HK-2 (cell line): ENCODE results near the gene CSTB.

Source experiments
- DNase-seq: peaks from one replicate; pipeline ENCODE4 v3.0.0-alpha.2; 2018; ENCODE audit not compliant: unreplicated experiment

Gene CSTB

DNA sequence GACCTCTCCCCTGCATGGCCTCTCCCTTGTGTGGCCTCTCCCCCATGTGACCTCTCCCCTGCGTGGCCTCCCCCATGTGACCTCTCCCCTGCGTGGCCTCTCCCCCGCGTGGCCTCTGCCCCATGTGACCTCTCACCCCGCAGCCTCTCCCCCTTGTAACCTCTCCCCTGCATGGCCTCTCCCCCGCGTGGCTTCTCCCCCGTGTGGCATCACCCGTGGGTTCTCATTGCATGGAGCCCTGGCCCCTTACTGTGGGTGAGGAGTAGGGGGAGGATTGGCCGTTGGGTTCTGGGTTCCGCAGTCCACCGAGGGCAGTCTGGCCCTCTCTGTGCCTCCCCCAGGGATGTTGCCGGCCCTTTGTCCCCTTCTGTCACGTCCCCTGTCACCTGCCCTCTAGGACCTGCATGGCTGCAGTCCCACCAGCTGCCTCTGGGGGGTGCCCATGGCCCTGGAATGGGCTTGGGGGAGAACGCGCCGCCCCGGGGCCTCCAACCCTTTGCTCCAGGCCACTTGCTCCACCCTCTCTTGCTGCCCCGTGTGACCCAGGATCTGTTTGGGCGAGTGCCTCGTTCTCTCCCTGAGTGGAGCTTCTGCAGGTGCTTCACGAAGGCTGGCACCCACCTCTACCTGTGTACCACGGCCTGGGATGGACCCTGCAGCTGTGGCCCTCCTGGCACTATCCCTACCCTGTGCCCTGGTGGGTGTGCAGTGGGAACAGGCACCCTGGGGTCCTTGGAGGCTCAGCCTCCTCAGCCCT, 34.6 kb upstream of the CSTB start:
- DNase-seq = peak; percentile 86

DNA sequence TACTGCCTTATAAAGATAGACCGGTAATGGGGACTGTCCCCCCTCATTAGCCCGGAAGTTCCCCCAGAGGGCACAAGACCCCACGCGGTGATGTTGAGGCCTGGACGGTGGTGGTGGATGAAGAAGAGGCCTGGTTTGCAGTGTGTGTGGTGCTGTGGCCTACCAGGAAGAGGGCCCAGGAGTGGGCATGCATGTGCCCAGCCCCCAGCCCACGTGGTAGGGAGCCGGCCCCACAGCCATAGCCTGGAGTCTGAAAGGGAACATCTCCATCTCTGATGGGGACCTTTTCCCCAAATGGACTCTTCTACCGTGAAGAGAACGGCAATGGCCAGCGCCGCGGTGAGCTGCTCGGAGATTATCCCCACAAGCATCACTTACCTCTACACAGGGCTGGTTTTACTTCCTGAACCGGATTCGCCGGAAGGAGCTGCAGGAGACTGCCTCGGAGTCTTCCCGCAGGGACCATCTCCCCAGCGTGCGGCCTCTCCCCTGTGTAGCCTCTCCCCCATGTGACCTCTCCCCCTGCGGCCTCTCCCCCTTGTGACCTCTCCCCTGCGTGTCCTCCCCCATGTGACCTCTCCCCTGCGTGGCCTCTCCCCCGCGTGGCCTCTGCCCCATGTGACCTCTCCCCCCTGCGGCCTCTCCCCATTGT, 33.9 kb upstream of the CSTB start:
- no peak for DNase-seq

DNA sequence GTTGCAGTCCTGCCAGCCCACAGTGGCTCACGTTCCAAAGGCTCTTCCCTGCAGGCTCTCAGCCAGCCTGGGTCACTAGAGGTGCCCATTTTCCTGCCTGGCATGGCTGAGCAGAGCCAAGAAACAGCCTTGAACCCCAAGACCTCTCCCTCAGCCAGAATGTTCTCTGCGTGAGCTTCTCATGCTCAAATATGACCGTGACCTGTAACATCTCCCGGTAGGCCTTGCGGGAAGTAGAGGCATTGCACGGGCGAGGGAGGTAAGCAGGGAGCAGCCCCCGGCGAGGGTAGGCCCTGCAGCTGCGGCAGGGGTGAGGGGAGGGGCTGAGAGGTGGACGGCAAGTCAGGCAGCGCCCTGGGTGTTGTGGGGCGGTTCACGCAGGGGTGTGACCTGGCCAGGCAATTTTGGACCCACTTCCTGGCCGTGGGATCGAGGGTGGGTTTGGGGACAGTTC, 33.3 kb upstream of the CSTB start:
- no peak for DNase-seq

DNA sequence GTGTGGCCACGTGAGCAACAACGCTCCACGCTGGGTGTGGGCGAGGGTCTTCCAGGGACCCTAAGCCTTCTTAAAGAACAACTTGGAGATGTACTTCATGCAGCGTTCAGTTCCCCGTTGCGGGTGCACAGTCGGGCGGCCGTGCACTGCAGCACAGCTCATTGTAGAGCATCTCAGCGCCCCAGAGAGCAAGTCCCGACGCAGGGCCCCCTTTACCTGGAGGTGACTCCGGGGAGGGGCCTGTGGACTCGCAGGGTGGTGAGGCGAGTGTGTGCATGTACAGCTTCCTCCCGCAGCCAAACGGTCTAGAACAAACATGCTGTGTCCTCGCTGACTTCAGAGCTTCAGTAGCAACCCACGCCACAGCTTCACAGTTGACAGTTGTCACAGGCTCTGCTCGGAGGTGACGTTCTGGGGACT, 32.7 kb upstream of the CSTB start:
- no peak for DNase-seq

DNA sequence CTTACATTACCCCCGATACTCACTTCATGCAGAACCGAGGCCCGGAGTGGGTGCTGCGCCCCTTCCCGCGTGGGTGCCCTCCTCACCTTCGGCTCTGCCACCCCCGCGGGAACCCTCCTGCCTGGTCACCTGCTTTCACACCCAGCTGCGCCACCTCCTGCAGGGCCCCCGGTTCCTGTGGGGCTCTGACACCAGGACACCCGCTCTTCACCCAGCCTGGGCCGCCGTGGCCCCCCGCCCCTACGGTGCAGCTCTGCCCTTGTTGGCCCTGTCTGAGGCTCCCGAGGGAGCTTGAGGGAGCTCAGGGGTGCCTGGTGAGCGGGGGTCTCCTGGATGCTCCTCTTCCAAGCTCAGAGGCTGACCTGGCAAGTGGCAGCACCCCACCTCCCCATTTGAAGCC, 32.3 kb upstream of the CSTB start:
- no peak for DNase-seq

DNA sequence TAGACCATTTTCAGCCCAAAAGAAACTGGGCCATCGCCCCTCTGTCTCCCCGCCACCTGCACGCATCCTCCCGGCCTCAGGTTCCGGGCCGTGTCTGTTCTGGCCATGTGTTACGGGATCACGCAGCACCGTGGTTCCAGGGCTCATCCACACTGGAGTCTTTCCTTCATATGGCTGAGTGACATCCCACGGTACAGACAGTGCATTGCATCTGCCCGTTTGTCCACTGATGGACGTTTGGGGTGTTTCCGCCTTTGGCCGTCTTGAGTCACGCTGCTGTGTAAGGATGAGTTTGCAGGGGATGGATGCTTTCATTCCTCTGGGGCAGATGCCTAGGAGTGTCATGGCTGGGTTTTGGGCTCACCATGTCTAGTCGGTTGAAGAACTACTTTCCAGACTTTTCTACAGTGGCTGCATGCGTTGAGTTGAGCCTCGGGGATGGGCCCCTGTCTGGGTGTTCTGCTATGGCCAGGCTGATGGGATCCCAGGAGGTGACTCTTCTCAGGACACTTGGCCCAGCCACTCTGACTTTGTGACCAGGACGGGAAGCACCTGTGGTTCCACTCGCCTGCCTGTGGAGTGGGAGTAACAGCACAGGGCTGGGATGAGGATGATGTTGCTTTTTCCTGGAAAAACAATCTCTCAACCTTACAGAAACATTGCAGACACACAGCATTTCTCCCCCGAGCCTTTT, 30.1 kb upstream of the CSTB start:
- DNase-seq = no peak

DNA sequence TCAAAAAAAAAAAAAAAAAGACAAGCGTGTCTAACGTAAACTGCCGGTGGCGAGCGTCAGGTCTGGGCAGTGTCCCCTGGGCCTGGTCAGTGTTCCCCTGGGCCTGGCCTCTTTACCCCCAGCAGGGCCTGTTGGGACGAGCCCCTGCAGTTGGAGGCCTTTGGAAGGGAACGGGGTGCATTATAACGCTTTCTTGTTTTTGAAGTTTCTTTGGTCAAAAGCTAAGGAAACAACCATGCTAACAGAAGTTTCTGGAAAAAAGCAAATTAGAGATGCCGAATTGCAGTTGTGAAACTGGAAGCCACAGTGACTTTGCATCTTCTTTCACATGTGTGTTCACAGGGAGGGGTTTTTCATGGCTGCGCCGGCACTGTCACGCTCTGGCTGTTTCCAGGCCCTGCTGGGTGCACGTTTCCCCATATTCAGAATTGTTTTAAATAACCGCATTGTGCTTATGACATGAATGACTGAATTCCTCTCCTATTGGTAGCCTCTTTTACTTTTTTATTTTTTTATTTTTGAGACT, 29.2 kb upstream of the CSTB start:
- no peak for DNase-seq

DNA sequence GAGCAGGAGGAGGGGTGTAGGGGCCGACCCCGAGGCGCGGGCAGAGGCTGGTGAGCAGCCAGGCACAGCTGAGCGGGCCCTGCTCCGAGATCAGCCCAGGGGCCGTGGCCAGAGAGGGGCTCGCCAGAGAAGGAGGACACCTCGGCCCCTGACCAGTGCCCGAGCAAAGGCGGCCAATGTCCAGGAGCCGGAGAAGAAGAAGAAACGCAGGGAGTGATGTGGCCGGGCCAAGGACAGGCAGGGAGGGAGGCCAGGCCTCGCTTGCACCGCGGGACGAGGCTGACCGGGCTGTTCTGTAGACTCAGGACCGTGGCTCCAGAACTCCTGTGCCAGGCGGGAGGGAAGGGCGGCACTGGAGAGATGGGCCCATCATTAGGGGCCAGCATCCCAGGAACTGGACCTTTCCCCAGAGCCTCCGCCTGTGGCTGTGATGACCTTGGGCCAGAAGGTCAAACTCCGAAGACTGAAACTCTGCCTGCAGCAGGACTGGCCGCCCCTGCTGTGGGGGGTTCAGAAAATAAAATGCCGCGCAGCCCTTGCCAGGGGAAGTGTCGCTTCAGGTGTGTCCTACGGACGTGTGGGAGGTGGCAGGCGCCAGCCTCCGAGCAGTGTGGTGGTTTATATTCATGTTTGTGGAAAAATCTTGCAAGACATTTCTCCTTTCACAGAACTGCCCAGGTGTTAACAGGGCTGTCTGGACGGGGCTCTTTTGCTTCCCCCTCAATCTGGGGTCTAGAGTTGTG, 27.6 kb upstream of the CSTB start:
- DNase-seq = no peak

DNA sequence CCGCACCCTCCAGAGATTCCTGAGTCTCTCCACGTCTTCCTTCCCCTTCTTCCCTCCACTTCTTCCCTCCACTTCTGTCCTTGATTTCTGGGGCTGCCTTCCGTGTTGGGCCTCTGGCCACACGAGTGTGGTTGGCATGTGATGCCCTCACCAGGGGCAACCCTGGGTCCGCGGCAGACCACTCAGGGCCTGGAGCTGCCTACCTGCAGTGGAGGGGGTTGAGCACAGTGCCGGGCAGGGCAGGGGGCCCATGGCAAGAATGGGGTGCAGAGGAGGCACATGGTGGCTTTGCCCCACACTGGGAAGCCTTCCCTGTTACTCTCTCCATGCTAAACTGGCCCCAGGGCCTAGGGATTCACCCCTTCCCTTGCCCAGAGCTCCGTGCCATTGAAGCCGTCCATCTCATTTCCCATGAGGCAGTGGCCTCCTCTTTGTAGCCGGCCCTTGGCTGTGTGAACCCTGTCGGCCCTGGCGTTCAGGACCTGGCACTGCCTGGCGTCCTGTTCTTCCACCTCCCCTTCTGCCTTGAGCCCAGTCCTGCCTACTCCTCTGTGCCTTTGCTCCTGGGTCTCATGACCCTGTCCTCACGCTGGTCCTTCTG, 26.7 kb upstream of the CSTB start:
- DNase-seq = no peak

DNA sequence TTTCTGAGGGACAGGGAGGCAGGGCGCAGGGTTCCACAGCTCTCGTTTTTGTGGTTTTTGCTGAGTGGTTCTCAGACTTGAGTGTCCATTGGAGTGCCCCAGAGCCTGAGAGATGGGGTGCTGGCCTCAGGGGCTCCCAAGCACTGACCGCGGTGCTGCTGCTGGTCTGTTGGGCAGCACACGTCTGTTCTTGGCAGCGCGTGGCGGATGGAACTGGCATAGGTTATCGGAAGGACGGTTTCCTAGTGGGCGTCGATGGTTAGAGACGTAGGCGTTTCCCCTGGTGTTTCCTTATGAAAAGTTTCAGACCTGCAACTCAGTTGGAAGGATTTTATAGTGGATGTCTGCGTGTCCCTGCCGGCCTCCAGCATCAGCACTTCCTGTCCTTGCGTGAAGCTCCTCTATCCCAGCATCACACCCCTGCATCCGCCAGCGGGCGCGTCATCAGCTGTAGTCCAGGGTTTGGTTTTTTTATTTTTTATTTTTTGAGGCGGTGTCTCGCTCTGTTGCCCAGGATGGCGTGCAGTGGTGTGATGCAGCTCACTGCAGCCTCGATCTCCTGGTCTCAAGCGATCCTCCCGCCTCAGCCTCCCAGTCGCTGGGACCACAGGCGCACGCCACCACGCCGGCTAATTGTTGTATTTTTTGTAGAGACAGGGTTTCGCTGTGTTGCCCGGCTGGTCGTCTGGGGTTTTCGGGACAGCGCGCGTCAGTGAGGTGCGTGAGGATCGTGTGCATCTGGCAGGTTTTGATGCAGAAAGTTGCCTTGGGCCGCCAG, 25.1 kb upstream of the CSTB start:
- no peak for DNase-seq

DNA sequence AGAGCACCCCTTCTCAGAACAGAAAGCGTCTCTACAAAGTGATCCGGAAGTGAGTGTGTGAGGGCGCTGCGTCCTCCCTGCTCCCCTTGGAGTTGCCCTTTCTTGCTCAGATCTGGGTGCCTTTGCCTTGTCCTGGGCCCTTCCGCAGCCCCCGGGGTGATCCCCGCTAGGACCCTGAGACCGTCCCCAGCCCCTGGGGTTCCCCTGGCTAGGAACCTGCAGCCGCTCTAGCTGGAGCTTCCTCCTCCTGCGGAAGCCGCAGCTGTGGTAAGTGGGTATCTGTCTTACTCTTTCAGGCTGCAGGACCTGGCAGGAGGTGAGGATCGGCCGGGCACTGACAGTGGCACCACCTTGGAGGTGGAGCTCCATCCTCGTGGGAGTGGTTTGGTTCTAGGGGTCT, 24.5 kb upstream of the CSTB start:
- DNase-seq = no peak

DNA sequence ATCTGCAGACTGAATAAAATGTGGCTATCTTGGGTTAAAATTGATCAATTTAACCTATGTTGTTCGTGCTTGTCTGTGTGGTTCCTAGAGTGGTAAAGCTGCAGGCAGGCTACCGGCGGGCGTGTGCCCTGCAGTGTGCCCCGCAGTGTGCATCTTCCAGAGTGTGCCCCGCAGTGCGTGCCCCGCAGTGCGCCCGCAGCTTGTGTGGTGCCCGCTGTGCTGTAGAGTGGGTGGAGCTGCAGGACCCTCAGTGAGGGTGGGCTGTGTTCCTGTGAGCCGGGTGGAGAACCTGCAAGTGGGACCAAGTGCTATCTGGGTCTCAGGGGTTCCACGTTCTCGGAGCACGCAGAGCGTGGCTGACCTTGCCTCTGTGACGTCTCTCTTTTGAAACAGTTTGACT, 24.0 kb upstream of the CSTB start:
- no peak for DNase-seq

DNA sequence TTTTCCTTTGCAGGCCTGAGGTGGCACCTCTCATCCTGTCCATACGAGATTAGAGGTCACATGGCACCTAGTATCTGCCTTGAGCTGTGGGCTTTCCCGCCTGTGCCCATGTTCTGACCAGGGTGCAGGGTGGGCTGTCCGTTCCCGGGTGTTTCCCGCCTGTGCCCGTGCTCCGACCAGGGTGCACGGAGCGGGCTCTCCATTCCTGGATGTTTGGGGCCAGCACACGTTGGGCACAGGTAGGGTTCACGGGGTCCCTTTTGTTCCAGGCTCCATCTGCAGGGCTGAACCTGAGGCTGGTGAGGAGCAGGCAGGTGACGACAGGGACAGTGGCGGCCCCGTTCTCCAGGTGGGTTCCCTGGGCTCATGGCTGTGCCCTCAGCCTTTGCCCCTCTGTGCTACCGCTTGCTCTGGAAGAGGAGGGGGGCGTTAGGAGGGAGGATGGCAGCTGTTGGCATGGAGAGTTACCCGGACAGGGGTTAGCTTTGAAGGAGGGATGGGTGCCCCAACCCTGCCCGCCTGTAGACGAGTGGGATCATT, 23.3 kb upstream of the CSTB start:
- DNase-seq = no peak

DNA sequence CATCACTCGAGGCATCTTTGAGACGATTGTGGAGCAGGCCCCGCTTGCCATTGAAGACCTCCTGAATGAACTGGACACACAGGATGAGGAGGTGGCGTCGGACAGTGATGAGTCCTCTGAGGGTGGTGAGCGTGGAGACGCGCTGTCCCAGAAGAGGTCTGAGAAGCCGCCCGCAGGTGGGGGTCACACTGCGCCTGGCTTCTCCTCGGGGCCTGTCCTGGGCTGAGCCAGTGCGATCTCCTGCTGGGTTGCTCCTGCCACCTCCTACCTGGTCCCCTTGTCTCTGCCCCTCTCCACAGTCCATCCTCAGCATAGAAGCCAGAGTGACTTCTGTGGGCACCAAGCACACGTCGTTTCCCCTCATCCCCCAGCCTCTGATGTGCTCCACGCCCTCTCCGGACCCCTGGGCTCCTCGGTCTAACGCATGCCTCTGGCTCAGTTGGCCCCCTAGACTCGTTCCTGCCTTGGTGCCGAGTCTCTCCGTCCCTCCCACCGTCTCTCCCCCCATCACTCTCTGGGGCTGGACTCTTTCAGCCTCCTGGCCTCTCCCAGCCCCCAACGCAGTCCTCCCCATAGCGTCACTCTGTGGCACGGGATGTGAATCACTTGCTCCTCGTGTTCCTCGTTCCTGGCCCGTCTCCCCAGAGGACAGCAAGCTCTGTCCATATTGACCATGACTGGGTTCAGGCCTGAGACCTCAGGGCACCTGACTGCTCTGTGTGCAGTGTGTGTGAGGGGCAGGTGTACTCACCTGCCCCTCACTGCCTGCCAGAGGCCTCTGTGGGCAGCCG, 22.0 kb upstream of the CSTB start:
- DNase-seq = no peak

DNA sequence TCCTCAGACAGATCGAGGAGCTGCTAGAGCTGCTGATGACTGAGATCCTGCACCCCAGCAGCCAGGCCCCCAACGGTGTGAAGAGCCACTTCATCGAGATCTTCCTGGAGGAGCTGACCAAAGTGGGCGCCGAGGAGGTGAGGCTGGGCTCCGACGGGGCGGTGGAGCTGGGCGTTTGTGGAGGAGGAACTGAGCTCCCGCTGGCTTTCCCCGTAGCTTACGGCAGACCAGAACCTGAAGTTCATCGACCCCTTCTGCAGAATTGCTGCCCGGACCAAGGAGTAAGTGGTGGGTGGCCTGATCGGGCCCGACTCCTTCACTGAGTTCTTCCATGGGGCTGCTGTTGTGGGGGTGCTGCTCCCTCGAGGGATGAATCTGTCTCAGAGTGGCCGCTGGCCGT, 21.3 kb upstream of the CSTB start:
- no peak for DNase-seq

DNA sequence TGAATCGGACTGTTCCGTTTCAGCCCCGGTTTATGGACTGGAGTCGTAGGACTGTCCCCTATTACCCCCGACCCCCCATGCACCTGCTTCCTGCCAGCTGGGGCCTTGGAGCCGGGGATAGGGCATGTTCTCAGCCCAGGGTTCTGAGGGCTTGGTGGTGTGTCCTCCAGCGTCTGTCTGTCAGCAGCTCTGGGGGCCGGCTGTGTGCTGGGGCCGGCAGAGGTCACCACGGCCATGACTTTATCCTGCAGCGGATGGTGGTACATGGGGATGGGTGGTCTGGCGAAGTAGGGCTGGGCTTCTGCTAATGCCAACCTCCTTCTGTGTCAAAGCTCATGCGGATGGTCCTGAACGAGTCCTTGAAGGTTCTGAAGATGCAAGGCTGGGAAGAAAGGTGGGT, 18.7 kb upstream of the CSTB start:
- no peak for DNase-seq

DNA sequence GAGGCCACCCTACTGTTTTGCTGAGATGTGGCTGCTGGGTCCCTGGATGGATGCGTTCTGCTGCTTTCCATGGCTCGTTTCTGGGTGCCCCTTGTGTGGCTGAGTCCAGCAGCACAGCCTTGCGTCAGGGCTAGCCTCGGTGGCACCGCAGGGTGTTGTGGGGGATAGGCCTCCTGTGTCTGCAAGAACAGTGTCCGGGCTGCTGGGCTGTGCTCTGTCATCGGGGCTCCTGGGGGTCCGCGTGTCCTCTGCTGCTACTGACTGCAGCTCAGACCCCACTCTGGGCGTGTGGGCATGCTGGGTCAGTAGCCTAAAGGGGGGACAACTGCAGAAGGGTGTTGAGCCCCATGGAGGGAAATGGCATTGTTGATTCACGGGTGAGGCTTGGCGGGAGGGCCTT, 18.2 kb upstream of the CSTB start:
- no peak for DNase-seq

DNA sequence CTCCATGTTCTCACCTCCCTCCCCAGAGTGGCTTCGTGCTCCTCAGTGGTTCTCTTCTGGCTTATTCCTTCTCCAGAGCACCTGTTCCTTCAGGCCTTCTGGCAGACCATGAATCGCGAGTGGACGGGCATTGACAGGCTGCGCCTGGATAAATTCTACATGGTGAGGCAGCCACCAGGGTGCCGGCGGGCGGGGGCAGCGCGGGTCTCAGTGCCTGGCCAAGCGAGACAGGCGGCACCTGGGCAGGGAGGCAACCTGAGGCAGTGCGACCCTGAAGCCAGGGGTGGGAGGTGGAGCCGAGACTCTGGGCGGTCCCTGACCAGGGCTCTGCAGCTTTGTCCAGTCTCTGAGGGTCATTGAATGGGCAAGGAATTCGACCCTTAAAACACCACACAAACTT, 17.1 kb upstream of the CSTB start:
- DNase-seq = no peak

DNA sequence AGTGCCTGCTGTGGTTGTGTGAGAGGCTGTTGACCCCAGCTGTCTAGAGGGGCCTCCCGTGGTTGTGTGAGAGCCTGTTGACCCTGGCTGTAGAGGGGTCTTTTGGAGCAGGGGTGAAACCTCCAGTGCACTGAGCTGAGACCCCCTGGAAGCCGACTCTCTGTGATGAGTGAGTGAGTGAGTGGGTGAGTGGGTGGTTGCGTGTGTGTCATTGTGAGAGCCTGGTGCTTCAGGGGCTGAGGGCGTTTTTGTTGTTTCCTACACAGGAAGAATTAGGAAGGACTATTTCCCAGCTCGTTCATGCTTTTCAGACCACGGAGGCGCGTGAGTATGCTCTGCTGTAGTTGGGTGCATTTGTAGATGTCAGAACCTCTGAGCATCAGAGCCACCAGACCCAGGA, 16.3 kb upstream of the CSTB start:
- no peak for DNase-seq

DNA sequence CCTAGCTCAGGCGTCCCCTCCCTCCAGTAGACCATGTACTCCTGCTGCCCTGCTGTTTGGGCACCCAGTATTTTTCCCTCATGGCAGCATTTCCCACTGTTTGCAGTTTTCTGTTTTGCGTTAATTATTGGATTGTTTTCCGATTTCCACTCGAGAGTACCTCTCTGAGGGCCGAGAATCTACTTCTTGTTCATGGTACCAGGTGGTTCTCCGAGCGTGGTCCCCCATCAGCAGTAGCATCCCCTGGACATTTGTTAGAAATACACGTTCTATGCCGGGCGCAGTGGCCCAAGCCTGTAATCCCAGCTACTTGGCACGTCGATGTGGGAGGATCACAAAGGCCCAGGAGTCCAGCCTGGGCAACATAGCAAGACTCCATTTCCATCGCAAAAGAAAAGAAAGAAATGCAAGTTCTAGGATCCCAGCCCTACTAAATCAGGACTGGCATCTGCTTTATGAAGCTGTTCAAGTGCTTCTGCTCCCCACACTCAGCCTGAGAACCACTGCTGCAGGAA, 14.0 kb upstream of the CSTB start:
- DNase-seq = no peak
